WTC11 (cell line): Measurements from ENCODE around the gene HAND2. TPM values are rescaled to one million over a fixed set of nuclear protein-coding genes. Genes with fewer than 3 reads are reported as not detected.

Source experiments
- ATAC-seq: fragments of 200-7000 bp; cut with Tn5 transposase; 2 replicates; pipeline ENCODE4 v1.10.0; 2021; ENCODE audit warnings: mild to moderate bottlenecking, moderate library complexity
- Bru-seq: library from RNA; stranded (reverse); fragments of 400-500 nt; gene quantifications from one replicate; lab custom pipeline; 2021; lab: Mats Ljungman, UMichigan
- CTCF ChIA-PET: fragments of 300-600 bp; sonication (Branson Sonifier 250); formaldehyde crosslinking; loops from one replicate; lab custom pipeline; 2021; ENCODE audit warnings: antibody characterized with exemption; lab: Charles Lee
- POLR2A ChIA-PET: fragments of 350-600 bp; sonication (Branson Sonifier 250); formaldehyde crosslinking; loops from one replicate; lab custom pipeline; 2021; ENCODE audit warnings: antibody characterized with exemption; lab: Charles Lee
- DNase-seq: peaks from one replicate; pipeline ENCODE4 v3.0.0; 2021; ENCODE audit warnings: low spot score
- H3K27ac Mint-ChIP-seq: 2 replicates; pipeline ENCODE4 v1.8.0; 2021; ENCODE audit warnings: mixed read lengths
- H3K27me3 Mint-ChIP-seq: 2 replicates; pipeline ENCODE4 v1.8.0; 2021; ENCODE audit warnings: low read depth, mild to moderate bottlenecking, moderate library complexity, mixed read lengths
- H3K36me3 Mint-ChIP-seq: 2 replicates; pipeline ENCODE4 v1.8.0; 2021; ENCODE audit warnings: mixed read lengths
- H3K4me1 Mint-ChIP-seq: 2 replicates; pipeline ENCODE4 v1.8.0; 2022; ENCODE audit warnings: mixed read lengths
- H3K4me3 Mint-ChIP-seq: 2 replicates; pipeline ENCODE4 v1.8.0; 2021; ENCODE audit warnings: mild to moderate bottlenecking, moderate library complexity, mixed read lengths
- H3K9me3 Mint-ChIP-seq: 2 replicates; pipeline ENCODE4 v1.8.0; 2021; ENCODE audit warnings: mixed read lengths
- CREB1 ChIP-seq: sonication (generic); formaldehyde crosslinking; IDR thresholded peaks from 2 replicates; pipeline ENCODE4 v1.8.0; 2023; ENCODE audit warnings: mild to moderate bottlenecking, missing genetic modification reagents
- KAT7 ChIP-seq: sonication (generic); formaldehyde crosslinking; IDR thresholded peaks from 2 replicates; pipeline ENCODE4 v1.8.1; 2023; ENCODE audit warnings: missing genetic modification reagents, mild to moderate bottlenecking, borderline replicate concordance
- RELA ChIP-seq: sonication (generic); formaldehyde crosslinking; IDR thresholded peaks from 2 replicates; pipeline ENCODE4 v1.8.1; 2022; ENCODE audit warnings: missing genetic modification reagents, mild to moderate bottlenecking, borderline replicate concordance
- SOX15 ChIP-seq: fragments of 250-450 bp; sonication (Bioruptor Pico); IDR thresholded peaks from 2 replicates; pipeline ENCODE4 v1.9.0; 2021; ENCODE audit warnings: mild to moderate bottlenecking
- TCF7 ChIP-seq: sonication (generic); formaldehyde crosslinking; IDR thresholded peaks from 2 replicates; pipeline ENCODE4 v1.8.0; 2022; ENCODE audit warnings: mild to moderate bottlenecking, low read depth, missing genetic modification reagents, moderate library complexity
- ZNF232 ChIP-seq: sonication (generic); formaldehyde crosslinking; IDR thresholded peaks from 2 replicates; pipeline ENCODE4 v1.8.0; 2022; ENCODE audit warnings: mild to moderate bottlenecking, missing genetic modification reagents
- long read RNA-seq, 3 experiments: library from RNA in 1 of 3; library from capped mRNA in 1 of 3; library from polyadenylated mRNA in 1 of 3; unstranded in 2 of 3; stranded (forward) in 1 of 3; transcript quantifications; one replicate each; pipeline ENCODE4 v2.0.0, GENCODE V29; 2021
- total RNA-seq: library from RNA; stranded (reverse); gene quantifications from 3 replicates; pipeline ENCODE4 v1.2.3, GENCODE V29; 2021
- TF ChIP-seq, protein P1 (sequence below): fragments of 250-450 bp; sonication (Bioruptor Pico); IDR thresholded peaks from 2 replicates; pipeline ENCODE4 v1.9.0; 2021; ENCODE audit warnings: mild to moderate bottlenecking
- TF ChIP-seq, protein P2 (sequence below): sonication (generic); formaldehyde crosslinking; IDR thresholded peaks from 2 replicates; pipeline ENCODE4 v1.8.0; 2022; ENCODE audit warnings: mild to moderate bottlenecking, missing genetic modification reagents
- TF ChIP-seq, protein P3 (sequence below): sonication (generic); formaldehyde crosslinking; IDR thresholded peaks from 2 replicates; pipeline ENCODE4 v1.8.1; 2023; ENCODE audit warnings: mild to moderate bottlenecking, missing genetic modification reagents
- TF ChIP-seq, protein P4 (sequence below): sonication (generic); formaldehyde crosslinking; IDR thresholded peaks from 2 replicates; pipeline ENCODE4 v1.8.1; 2022; ENCODE audit warnings: low read depth, mild to moderate bottlenecking, moderate library complexity, missing genetic modification reagents, borderline replicate concordance
- TF ChIP-seq, protein P5 (sequence below): sonication (generic); formaldehyde crosslinking; IDR thresholded peaks from 2 replicates; pipeline ENCODE4 v1.8.1; 2023; ENCODE audit warnings: mild to moderate bottlenecking, missing genetic modification reagents, moderate library complexity
- TF ChIP-seq, protein P6 (sequence below): sonication (generic); formaldehyde crosslinking; IDR thresholded peaks from 2 replicates; pipeline ENCODE4 v1.8.1; 2022; ENCODE audit warnings: low read depth, missing genetic modification reagents, borderline replicate concordance
- TF ChIP-seq, protein P7 (sequence below): fragments of 250-450 bp; sonication (Bioruptor Pico); IDR thresholded peaks from 2 replicates; pipeline ENCODE4 v1.9.0; 2021; ENCODE audit warnings: mild to moderate bottlenecking

HAND2 gene
- total RNA-seq (0.09 to 0.13 TPM in 2 of 3 replicates, not detected in the other), Bru-seq, nascent RNA (not detected)
- long read RNA-seq, experiment 1: 0 reads
- long read RNA-seq, experiment 2: 0 reads
- long read RNA-seq, experiment 3: 0 reads

DNA sequence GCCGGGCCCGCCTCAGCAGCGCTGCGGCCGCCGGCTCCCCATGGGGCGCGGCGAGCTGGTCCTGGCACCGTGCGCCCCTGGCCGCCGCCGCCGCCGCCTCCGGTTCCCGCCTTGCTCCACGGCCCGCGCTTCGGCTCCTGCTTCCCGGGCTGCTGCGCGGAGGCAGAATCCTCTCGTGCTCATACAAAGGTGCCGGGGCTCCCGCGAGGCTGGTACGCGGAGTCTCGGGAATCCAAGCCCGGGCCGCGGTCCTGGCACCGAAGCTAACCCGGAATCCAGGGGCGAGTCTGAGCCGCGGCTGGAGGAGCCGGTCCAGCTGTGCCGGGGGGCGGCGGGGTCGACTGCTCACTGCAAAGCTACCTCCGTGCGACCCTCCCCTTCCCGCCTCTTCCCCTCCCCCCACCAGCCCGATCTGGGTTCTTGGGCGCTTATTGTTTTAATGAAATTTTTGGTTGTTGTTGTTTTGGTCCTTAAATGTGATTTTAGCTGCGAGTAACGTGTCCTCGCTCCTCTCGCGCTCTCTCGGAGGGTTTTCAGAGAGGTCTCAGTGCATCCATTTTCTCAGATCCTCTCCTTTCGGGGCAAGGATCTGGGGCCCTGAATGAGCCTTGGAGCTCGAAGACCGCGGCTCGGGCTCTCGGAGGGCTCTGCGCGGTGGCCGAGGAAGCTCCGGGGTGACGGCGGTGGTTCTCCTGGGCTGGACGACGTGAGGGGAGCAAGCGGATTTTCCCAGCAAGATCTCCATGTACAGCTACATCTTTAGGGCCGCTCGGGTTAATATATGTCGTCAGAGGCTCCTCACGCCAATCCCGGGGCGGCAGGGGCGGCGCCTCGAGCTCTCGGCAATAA is at the start of gene HAND2:
TSS of gene HAND2 (minus strand) at position 753 of the 849 bp plus-strand sequence. CDS start 940 bp downstream, outside the sequence.
- Mint-ChIP-seq H3K27me3 (peaks cover 99% of the 10 kb centered on the region), H3K4me1 (peaks cover 56% of the 10 kb centered on the region), H3K27ac (no peak within 1 kb of the TSS; the same call in 1 of the 2 replicates), H3K9me3 (no peaks in the 10 kb centered on the region), H3K36me3 (no peaks in the 10 kb centered on the region), H3K4me3 (peak within 1 kb of the TSS; percentile 87)
- TF ChIP-seq TCF7 (CRISPR knock-in tag) (no peak), ZNF232 (CRISPR knock-in tag) (no peak), SOX15 (CRISPR knock-in tag) (no peak), KAT7 (no peak), RELA (CRISPR knock-in tag) (no peak)
- TF ChIP-seq, protein P1, sequence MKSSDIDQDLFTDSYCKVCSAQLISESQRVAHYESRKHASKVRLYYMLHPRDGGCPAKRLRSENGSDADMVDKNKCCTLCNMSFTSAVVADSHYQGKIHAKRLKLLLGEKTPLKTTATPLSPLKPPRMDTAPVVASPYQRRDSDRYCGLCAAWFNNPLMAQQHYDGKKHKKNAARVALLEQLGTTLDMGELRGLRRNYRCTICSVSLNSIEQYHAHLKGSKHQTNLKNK: no peak
- TF ChIP-seq, protein P2, sequence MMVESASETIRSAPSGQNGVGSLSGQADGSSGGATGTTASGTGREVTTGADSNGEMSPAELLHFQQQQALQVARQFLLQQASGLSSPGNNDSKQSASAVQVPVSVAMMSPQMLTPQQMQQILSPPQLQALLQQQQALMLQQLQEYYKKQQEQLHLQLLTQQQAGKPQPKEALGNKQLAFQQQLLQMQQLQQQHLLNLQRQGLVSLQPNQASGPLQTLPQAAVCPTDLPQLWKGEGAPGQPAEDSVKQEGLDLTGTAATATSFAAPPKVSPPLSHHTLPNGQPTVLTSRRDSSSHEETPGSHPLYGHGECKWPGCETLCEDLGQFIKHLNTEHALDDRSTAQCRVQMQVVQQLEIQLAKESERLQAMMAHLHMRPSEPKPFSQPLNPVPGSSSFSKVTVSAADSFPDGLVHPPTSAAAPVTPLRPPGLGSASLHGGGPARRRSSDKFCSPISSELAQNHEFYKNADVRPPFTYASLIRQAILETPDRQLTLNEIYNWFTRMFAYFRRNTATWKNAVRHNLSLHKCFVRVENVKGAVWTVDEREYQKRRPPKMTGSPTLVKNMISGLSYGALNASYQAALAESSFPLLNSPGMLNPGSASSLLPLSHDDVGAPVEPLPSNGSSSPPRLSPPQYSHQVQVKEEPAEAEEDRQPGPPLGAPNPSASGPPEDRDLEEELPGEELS (CRISPR knock-in tag): no peak
- TF ChIP-seq, protein P3, sequence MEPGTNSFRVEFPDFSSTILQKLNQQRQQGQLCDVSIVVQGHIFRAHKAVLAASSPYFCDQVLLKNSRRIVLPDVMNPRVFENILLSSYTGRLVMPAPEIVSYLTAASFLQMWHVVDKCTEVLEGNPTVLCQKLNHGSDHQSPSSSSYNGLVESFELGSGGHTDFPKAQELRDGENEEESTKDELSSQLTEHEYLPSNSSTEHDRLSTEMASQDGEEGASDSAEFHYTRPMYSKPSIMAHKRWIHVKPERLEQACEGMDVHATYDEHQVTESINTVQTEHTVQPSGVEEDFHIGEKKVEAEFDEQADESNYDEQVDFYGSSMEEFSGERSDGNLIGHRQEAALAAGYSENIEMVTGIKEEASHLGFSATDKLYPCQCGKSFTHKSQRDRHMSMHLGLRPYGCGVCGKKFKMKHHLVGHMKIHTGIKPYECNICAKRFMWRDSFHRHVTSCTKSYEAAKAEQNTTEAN: no peak
- TF ChIP-seq, protein P4, sequence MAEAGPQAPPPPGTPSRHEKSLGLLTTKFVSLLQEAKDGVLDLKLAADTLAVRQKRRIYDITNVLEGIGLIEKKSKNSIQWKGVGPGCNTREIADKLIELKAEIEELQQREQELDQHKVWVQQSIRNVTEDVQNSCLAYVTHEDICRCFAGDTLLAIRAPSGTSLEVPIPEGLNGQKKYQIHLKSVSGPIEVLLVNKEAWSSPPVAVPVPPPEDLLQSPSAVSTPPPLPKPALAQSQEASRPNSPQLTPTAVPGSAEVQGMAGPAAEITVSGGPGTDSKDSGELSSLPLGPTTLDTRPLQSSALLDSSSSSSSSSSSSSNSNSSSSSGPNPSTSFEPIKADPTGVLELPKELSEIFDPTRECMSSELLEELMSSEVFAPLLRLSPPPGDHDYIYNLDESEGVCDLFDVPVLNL: no peak
- TF ChIP-seq, protein P5, sequence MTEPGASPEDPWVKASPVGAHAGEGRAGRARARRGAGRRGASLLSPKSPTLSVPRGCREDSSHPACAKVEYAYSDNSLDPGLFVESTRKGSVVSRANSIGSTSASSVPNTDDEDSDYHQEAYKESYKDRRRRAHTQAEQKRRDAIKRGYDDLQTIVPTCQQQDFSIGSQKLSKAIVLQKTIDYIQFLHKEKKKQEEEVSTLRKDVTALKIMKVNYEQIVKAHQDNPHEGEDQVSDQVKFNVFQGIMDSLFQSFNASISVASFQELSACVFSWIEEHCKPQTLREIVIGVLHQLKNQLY (CRISPR knock-in tag): no peak
- TF ChIP-seq, protein P6, sequence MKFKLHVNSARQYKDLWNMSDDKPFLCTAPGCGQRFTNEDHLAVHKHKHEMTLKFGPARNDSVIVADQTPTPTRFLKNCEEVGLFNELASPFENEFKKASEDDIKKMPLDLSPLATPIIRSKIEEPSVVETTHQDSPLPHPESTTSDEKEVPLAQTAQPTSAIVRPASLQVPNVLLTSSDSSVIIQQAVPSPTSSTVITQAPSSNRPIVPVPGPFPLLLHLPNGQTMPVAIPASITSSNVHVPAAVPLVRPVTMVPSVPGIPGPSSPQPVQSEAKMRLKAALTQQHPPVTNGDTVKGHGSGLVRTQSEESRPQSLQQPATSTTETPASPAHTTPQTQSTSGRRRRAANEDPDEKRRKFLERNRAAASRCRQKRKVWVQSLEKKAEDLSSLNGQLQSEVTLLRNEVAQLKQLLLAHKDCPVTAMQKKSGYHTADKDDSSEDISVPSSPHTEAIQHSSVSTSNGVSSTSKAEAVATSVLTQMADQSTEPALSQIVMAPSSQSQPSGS (CRISPR knock-in tag): no peak
- DNase-seq (peak; percentile 61), ATAC-seq (peak; percentile 3)
- POLR2A ChIA-PET: interaction anchor here (0.8 to 1.2 kb wide), 3 partner anchors 12 to 29 kb away, joined by 3 to 5 read pairs (median 5); no protein-coding TSS in a partner anchor
- CTCF ChIA-PET: interaction anchor here (0.7 to 1.6 kb wide), 6 partner anchors 8 to 223 kb away, joined by 3 to 5 read pairs (median 4); no protein-coding TSS in a partner anchor

DNA sequence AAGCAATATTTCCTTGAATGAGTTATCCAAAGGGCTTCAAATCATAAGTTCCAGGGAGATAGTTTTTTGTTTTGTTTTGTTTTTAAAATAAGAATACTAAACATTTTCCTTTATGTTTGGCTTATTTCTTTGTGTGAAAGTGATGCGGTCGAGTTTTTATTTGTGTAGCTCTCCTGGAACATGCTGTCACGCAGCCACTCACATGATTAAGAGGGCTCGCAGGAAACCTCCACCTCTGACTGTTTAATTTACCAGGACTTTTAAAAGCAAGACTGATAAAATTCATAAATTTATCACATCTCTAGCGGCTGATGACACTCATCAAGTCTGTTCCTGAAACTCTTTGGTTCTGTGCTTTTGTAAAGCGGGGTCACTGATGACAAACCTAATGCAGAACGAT is 48.9 kb upstream of the HAND2 start:
- H3K27me3 Mint-ChIP-seq: no peaks in the 10 kb centered on the region
- no peaks in the 10 kb centered on the region for H3K9me3 Mint-ChIP-seq
- POLR2A ChIA-PET: no interaction called here
- DNase-seq: no peak
- CTCF ChIA-PET: no interaction called here
- H3K36me3 Mint-ChIP-seq: no peaks in the 10 kb centered on the region
- no peaks in the 10 kb centered on the region for H3K4me1 Mint-ChIP-seq
- no peak overlapping the region for H3K27ac Mint-ChIP-seq
- no peak for ATAC-seq
- H3K4me3 Mint-ChIP-seq: no peak overlapping the region
- TF ChIP-seq, protein P7, sequence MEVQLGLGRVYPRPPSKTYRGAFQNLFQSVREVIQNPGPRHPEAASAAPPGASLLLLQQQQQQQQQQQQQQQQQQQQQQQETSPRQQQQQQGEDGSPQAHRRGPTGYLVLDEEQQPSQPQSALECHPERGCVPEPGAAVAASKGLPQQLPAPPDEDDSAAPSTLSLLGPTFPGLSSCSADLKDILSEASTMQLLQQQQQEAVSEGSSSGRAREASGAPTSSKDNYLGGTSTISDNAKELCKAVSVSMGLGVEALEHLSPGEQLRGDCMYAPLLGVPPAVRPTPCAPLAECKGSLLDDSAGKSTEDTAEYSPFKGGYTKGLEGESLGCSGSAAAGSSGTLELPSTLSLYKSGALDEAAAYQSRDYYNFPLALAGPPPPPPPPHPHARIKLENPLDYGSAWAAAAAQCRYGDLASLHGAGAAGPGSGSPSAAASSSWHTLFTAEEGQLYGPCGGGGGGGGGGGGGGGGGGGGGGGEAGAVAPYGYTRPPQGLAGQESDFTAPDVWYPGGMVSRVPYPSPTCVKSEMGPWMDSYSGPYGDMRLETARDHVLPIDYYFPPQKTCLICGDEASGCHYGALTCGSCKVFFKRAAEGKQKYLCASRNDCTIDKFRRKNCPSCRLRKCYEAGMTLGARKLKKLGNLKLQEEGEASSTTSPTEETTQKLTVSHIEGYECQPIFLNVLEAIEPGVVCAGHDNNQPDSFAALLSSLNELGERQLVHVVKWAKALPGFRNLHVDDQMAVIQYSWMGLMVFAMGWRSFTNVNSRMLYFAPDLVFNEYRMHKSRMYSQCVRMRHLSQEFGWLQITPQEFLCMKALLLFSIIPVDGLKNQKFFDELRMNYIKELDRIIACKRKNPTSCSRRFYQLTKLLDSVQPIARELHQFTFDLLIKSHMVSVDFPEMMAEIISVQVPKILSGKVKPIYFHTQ (CRISPR knock-in tag): no peak
- no peak for TF ChIP-seq CREB1 (CRISPR knock-in tag)
